Tibial nerve (tissue), 4 donors: Measurements from ENCODE around the gene COQ8B.

Experiments
- CTCF ChIP-seq, 5 experiments: fragments of 200-600 bp in 3 of 5; fragments of 450-650 bp in 2 of 5; sonication (generic) in 3 of 5; IDR thresholded peaks; one replicate each; pipeline ENCODE4 v1.5.1; 2016 to 2019; ENCODE audit warnings: antibody characterized with exemption in 5 of 5, mild to moderate bottlenecking in 3 of 5, moderate library complexity in 2 of 5
- EP300 ChIP-seq, 2 donors: sonication (generic); formaldehyde crosslinking; IDR thresholded peaks; one replicate each; pipeline ENCODE4 v1.6.1; 2017; ENCODE audit warnings: antibody characterized with exemption in 2 of 2, mild to moderate bottlenecking in 1 of 2
- POLR2A ChIP-seq, 2 donors: fragments of 450-650 bp; IDR thresholded peaks; one replicate each; pipeline ENCODE4 v1.6.1; 2017; ENCODE audit warnings: antibody characterized with exemption in 2 of 2, mild to moderate bottlenecking in 2 of 2, moderate library complexity in 2 of 2

GRCh38 chr19:40693150-40693788, 23.4 kb downstream of the COQ8B start:
- TF ChIP-seq CTCF (IDR thresholded peaks at IDR 0.05) = no peak
- TF ChIP-seq EP300 (IDR thresholded peaks at IDR 0.05) = no peak
- no peak for TF ChIP-seq POLR2A (IDR thresholded peaks at IDR 0.05)
